CD4-positive, alpha-beta T cell treated with Interleukin-6 for 4 hours (primary cell): ENCODE data around the gene OVAAL.

Experiments
- DNase-seq: peaks from one replicate; pipeline ENCODE4 v3.0.0-alpha.2; 2020; ENCODE audit warnings: mixed read lengths

OVAAL gene

DNA sequence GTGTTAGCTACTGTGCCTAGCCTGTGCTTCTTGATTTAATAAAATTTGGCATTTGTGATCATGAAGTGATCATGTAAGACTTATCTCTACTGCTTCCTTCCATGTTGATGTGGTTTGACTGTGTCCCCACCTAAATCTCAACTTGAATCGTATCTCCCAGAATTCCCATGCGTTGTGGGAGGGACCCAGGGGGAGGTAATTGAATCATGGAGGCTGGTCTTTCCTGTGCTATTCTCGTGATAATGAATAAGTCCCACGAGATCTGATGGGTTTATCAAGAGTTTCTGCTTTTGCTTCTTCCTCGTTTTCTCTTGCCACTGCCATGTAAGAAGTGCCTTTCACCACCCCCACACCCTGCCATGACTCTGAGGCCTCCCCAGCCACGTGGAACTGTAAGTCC is at the start of gene OVAAL:
TSS of gene OVAAL (plus strand) at position 301 of the 400 bp plus-strand sequence.
- DNase-seq, result no peak

DNA sequence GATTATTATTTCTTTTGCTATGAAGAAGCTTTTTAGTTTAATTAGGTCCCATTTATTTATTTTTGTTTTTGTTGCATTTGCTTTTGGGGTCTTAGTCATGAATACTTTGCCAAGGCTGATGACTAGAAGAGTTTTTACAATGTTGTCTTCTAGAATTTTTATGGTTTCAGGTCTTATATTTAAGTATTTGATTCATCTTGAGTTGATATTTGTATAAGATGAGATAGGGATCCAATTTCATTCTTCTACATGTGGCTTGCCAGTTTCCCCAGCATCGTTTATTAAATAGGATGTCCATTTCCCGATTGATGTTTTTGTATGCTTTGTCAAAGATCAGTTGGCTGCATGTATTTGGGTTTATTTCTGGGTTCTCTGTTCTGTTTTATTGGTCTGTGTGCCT is 47.9 kb upstream of the OVAAL start:
- no peak for DNase-seq

DNA sequence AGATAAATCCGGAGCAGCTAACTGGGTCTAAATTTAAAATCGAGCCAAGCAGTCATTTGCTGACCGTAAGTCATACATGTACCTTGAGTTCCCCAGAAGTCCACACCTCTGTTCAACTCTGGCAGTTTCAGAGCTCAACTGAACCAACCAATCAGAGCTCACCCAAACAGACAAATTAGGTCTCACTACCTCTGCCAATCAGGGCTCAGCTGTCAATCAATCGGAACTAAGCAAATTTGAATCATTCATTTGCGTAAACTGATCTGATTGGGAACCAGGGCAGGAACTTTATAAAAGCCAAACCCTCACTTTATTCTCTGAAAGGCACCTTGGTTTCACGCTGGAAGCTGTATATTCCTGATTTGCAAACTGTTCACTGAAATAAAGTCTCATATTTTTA is 45.2 kb upstream of the OVAAL start:
- DNase-seq, result no peak

DNA sequence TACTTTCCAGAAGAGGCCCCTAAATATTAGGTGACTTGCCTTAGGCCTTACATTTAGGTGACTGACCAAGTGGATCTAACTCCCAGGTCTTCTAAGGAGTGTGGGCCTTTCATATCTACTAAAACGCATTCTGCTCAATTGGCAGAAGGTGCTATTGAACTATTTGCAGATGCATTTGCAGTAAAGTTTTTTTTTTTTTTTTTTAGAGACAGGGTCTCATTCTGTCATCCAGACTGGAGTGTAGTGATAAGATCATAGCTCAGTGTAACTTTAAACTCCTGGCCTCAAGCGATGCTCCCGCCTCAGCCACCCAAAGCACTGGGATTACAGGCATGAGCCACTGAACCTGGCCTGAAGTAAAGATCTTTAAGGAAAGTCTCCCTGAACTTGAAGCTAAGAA is 43.4 kb upstream of the OVAAL start:
- no peak for DNase-seq

DNA sequence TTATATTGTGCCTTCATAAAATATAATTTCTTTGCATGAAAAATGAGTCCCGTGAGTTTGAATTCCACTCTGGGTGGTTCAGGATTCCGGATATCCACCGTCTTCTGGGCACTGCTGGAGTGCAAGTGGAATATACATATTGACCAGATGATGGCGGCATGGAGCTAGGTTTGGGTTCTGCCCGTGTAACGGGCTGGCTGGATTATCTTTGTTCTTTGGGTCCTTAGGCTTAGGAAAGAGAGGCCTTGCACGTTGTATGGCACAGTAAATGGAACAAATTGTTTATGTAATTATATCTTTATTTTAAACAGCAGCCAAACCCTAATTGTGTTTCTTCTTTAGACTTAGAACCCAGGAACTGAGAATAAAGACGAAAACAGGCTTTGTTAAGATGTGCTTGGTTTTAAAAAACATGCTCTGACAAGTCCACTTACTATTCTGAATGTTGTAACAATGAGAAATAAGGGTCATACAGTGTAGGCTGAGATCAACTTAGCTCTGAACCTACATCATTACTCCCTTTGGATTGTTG is 42.8 kb upstream of the OVAAL start:
- peak; percentile 68 for DNase-seq

DNA sequence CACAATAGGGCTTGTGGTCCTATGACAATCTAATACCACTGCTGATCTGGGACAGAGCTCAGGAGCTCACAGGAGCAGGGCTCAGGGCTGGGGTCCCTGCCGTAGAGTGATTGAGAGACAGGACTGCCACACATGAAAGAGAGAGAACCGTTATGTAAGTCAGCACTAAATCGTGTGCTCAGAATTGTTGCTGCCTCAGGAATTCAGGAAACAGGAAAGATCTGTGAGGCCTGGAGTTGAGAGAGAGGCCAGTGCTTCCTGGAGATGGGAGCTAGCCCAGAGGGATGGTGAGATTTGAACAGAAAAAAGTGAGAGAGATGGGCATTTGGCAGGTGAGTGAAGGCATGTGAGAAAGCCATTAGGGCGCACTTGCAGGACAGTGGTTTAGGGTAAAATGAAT is 38.9 kb upstream of the OVAAL start:
- no peak for DNase-seq

DNA sequence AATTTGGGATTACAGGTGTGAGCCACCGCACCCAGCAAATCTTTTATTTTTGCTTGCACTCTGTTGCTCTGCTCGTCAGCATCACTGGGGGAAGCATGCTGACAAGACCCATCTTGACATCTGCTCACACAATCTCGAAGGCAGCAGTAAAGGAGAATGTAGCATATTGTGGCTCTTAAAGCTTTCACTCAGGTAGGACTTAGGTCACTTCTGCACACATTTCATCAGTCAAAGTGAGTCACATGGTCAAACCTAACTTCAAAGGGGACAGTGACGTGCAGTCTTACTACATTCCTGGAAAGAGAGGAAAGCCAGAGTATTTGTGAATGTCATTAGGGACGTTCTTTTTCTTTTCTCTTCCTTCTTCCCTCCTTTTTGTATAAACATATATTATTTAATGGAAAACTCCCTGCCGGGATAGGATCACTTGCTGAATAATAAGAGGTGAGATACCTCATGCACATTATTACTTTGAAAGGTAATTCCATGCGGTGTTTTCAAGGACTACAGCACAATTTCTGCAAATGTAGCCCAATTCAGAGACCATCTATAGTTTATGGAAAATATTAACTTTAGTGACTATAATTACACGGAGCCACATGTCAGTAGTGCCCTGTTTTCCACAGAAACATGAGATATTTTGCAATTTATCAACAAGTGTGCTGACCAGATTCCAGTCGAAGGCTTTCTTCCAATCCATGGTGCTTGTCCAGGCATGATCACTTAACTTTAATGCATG is 37.1 kb upstream of the OVAAL start:
- DNase-seq, result no peak

DNA sequence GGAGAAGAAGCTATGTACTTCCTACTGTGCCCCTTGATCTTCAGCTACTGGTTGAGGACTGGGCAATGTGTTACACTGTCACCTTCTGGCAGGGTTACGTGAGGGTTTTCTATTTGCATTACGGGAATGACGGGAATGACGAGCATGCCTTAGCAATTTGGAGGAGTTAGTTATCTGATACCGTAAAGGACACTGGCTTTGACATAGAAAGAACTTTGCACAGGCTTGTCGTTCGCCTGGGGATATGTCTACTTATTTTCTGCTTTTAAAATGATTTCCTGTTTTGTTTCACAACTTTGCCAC is 36.6 kb upstream of the OVAAL start:
- no peak for DNase-seq

DNA sequence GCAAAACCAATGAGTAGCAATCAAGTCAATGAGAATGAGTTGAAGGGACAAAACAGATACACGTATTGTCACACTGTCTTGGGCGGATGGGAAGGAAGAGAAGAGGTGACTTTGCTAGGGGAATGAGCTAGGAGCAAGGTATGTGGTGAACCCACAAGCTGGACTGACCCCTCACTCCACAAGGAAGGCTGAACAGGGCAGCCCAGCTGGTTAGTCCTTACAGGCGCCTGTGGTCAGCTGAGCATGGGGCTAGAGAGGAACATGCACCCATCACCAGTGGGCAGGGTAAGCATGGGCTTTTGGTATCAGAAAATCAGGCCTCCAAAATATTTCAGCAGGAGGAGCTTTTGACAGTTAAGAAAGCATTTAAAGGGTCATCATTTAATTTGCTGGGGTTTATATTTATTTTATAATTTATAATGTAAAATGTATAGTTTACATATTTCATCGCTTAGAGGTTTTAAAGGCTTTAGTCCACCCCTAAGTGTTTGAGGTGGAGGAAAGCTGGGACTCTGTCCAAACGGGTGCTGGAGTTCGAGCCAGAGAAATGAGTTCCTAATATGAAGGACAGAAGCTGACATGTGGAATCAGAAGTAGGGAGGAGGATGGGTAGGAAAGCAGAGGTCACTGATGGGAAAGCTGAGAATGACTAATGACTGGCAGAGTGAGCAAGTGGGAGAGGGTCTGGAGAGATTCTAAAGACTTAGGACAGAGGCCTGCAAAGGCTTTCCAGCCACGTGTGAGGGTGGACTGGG is 34.4 kb upstream of the OVAAL start:
- DNase-seq, result no peak

DNA sequence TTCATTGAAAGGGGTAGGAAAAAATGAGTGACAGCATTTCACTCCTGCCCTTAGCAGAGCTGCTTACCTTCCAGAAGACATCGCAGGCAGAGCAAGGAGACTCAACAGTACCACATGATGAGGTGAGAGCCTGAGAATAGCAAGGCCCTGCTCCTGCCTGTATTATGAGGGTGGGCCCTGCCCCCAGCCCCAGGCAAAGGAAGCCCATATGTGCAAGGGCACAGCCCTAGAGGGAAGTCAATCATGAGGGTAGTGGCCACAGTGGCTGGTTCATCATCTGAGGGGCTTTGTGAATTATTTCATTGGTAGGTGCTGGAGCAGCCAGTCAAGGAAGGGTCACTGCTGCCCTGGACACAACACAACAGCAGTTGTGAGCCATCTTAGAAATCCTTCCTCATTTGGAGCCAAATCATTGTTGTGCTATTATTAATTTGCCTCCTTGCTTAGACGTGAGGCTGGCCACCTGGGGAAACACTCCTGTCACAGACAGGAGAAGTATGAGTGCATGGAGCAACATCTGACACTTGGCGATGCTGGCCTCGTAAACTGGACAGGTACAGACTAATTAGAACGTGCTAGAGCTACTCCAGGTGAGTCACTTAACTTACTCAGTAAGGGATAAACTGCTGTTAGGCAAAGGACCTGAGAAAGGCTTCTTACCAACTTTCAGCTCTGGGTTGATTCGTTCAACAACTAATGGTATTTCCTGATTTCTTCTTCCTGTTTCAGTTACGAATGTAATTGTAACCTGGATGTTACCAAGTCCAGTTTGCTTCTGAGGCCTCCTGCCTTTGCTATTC is 33.6 kb upstream of the OVAAL start:
- no peak for DNase-seq

DNA sequence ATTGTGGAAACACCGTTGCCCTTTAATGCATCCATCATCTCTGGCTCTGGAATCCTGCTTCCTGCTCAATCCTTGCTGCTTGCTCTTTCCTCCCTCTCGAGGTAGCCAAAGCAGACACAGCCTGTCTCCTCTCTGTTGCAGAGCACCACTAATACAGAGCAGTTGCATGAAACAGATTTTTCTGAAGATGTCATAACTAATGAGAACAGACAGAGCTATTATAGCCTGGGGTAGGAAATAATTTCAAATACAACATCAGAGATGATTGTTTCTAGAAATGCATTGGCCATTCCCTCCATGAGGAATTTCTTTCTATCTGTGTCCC is 33.1 kb upstream of the OVAAL start:
- DNase-seq, result no peak

DNA sequence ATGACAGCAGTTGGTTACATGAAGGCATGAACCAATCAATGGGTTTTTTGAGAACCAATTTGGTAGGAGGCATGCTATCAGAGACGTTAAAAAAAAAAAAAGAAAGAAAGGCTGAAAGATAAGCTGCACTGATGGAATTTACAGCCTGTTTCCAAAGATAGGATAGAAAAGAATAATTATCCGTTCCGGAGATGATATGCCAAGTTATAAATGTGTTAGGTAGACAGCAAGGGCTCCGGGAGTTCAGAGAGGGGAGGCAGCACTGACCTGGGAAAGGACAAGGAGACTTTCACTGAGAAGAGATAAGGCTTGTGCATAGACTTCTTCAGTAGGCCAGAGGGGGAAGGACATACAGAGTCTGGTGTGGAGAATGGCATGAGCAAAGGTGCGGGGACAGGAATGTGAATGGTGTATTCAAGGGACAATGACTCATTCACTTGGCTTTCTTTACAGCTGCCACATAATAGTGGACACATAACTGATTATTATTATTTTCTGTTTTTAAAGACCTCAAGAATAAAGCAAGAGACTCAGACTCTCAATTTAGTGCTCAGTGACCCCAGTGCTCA is 31.6 kb upstream of the OVAAL start:
- no peak for DNase-seq

DNA sequence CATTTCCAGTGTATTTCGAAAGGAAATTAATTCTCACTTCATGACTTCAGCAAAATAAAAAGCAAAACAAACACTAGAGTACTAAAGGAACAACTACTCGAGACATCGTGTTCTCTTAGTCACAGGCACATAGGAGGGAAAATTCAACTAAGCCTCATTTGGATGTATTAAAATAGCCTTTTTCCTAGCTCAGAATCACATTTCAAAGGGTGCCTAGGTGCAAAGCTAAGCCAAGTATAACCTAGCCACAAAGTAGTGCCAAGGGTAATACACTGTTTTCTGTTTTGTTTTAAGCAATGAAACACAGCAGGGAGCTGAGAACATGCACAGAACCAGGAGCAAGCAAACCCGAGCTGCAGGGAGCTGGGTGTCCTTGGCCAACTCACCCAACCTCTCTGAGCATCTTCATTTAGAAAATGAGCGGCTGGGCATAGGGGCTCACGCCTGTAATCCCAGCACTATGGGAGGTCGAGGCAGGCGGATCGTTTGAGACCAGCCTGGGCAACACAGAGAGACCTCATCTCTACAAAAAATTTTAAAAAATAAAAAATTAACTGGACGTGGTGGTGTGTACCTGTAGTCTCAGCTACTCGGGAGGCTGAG is 29.8 kb upstream of the OVAAL start:
- DNase-seq, result no peak

DNA sequence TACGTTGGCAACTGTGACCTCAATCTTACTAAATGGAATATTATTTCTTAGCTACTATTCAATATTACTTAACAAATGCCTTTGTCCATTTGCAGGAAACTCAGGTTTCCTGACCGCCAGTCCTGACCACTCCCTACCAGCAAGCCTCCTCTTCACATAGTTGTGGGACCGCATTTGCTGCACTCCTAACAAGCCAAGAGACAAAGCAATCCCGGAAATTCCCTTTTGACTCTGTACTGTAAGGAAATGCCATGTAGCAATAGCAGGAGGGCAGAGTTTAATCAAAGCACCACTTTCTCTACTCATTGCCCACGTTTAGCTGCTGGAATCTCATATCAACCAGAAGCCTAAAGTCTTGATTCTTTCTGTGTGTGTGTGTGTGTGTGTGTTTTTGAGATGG is 28.3 kb upstream of the OVAAL start:
- DNase-seq, result no peak

DNA sequence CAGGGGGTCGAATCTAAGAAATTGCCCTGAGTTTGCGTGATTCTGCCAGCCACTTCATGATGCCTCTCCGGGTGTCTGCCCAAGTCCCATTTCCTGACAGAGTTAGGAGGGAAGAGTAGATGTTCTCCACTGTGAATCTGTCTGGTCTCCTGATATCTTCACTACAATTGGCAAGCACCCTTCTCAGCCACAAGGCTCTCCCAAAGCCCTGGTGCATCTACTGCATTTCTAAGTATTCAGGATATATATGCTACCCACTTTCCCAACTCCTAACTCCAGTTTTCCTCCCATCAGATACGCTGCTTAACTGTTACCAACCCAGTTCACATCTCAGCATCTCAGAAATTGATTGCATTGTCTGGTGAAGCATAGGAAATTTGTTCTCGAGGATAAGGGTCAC is 25.9 kb upstream of the OVAAL start:
- DNase-seq, result no peak

DNA sequence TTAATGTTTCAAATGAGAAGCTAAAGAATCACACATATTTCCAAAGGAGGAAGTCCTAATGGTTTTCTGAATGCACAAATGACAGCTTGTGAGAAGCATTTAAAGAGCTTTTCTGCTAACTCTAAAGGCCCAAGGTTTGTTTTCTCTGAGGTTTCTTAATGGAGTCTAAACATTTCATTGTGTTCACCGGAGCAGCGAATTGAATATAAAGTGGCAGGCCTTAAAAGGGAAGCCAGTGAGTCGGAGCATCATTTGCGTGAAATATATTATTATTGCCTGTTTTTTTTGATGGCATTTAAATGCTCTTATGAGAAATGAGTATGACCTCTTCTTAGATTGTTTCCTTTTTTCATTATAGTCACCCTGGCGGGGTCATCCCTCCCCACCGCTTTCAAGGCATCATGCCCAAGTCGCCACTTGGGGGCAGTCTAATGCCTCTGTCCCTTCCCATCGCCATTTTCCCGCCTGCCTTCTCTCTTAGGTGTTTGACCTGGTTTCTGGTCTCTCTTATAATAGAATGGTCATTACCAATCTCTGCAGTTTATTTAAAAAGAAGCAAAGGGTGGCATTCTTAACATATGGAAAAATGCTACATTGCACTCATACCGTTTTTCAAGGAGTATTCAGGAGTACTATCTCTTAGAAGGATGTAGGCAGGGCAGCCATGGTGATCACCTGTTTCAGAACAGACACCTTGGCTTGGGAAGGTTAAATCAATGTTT is 25.3 kb upstream of the OVAAL start:
- peak; percentile 59 for DNase-seq

DNA sequence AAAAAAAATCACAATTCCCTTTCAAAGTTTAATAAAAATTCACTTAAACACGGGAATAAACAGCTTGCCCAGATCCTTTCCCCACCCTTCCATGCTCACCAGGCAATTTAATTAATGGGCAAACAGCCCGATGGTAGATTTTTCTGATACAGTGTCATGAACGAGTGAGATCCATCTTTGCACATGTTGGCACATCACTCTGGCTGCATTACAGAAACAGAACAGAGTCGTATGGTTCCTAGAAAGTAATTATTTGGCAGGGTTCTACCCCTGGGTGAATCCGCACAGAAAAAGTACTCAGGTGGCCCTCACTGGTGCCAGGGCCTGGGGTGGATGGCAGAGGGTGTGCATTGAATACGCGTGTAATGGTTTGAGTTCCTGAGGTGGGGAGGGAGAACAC is 24.6 kb upstream of the OVAAL start:
- DNase-seq, result no peak

DNA sequence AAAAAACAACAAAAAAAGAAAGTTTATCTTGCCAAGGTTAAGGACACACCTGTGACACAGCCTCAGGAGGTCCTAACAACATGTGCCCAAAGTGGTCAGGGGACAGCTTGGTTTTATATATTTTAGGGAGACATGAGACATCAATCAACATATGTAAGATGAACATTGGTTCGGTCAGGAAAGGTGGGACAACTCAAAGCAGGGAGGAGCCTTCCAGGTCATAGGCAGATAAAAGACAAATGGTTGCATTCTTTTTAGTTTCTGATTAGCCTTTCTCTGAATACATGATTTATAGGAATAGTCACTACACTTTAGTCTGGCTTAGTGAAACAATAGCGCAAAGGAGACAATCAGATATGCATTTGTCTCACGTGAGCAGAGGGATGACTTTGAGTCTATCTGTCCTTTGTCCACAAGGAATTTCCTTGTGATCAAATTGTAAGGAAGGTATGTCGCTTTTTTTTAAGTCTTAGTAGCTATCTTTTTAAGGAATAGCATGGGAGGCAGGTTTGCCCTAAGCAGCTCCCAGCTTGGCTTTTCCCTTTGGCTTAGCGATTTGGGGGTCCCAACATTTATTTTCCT is 23.3 kb upstream of the OVAAL start:
- DNase-seq, result no peak

DNA sequence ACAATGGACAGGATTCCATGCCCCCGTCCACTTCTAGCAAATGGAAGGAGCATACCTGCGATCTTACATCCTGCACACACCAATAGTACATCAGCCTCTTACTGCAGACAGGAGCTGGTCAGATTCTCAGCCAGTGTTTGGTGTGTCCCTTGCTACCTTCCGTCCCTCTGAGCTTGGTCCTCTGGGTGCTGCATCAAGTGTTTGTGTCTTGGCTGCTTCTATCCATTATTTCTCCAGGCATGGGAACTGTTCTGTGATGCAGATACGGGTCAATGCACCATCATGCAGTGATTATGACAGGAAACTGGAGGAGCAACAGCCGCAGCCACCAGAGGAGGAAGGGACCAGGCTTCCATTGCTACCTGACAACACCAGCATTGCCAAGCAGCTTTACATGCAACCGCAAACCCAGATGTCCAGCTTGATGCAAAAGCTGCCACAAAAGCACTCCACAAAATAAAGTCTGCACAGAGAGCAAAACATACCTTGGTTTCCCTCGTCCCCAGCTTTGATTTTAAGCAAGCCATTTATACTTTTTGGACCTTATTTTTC is 21.9 kb upstream of the OVAAL start:
- DNase-seq, result no peak

DNA sequence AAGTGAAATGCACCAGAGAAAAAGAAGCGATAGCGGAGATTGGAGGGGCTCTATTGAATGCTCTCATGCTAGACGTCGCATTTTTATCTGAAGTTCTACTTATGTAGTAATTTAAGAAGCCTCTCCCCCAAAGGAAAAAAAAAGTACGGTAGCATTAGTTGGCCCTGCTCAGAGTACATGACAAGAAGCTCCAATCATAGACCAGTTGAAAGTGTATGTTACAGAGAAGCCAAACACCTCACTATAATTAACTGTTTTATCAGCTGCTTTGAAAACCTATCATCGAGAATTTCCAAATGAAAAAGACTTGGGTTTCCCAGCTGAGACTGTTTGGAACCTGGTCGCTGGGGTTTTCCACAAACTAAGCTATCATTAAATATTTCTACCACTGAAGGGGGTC is 19.6 kb upstream of the OVAAL start:
- DNase-seq, result no peak

DNA sequence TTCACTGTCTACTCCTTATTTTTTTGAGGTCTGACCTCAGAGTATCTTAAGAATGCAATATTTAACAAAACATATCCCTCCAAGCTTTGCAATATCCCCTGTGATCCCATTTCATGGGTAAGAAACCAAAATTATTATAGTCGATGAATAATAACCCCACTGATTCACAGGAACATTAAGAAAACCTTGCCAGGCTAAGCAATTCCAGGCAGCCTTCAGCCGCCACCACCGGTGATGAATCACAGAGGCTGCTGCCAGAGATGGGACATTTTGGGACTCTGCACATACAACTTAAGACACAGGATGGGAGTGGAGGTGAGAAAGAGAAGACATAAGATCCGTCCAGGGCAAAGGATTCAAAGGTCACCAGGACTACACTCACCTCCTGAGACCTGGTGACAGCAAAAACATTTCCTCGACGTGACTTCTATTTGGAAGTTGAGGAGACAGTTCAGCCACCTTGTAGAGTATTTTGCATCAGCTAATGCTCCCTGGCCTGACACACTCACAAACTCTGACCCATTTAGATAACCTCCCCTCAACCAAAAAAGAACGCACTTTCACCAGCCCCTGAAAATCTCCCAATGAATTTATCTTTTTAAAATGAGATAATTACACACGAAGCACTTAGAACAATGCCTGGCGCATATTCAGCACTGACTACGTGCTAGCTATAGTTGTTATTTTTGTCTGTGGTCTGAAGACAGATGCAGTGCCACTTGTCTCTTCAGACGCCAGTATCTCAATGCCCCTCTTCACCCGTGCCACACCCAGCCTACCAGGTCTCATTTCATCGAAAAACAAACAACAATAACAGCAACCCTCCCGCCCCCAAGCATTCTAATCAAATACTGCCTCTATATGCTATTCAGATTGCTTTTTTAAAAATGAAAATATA is 17.8 kb upstream of the OVAAL start:
- no peak for DNase-seq
